GM21786 (cell line): ENCODE results near the gene INTS1.
A peak's percentile ranks its signal among the peaks of the same experiment; 100 is the strongest.

Source experiments
- ATAC-seq: cut with Tn5 transposase; IDR thresholded peaks from one replicate; pipeline ENCODE4 v1.9.1; 2021; ENCODE audit not compliant: unreplicated experiment

Gene INTS1

DNA sequence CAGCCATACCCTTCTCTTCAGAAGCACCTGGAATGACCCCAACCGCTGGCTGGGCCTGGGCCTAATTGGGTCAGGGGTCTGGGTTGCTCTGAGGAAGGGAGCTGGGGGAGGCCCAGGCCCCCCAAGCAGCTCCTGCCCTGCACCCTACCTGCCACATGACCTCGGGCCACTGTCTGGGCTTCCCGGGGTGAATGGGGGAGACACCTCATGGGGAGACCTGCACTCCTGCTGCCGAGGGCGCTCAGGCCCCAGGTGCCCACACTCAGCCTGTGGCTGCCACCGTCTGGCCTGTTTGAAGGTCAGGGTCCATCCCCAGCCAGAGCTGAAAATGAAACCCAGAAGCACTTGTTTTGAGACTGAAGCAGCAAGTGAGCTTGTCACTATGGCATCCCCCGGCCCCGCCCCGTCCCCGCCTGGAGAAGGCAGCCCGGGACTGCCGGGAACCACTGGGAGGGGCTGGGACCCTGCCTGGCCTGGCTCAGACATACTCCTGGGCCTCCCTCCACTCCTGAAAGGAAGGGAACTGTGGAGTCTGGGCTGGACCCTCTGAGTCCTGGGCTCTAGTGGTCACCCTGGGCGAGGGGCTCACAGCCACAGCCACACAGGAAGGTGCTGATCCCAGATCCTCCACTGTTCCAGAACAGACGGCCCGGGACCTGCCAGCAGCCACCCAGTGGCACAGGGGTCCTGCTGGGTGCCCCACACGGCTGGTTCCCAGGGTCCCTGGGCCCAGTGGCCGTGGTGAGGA lies 37.5 kb downstream of the INTS1 start:
- no peak for ATAC-seq

DNA sequence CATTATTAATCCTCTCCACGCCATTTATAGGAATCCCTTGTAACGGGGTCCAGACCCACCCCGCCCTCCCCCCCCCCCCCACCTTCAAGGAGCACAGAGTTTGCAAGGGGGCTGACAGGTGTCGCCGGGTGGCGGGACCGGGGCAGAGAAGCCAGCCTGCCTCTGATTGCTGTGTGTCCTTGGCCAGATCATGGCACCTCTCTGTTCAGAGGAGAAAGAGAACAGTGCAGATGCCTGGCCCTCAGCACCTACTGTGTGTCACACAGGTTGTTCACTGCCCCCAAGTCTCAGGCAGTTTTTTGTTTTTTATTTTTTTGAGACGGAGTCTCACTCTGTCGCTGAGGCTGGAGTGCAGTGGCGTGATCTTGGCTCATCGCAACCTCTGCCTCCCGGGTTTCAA lies 39.5 kb downstream of the INTS1 start:
- no peak for ATAC-seq

DNA sequence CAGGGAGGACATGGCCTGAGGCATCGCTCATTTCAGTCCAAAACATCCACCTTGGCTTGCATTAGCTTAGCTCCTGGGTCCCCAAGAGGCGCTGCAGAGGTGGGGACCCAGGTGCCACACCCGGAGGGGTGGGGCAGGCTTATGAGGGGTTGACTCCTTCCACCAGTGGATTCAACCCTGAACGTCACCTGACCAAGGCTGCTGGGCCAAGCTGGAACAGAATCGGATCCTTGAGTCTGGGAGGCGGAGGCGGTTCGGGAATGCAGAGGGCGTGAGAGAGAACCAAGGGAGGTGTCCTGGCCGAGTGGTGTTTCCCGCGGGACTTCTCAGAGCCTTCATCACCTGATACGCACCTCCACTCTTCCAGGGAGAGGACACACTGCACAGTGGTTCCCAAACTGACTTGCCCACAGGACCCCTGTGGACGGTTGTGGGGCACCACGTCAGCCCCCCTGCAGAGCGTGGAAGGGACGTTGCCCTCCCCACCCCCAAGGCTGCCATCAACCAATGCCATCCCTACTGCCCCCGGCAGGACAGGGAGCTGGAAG lies 40.4 kb downstream of the INTS1 start:
- ATAC-seq, result no peak

DNA sequence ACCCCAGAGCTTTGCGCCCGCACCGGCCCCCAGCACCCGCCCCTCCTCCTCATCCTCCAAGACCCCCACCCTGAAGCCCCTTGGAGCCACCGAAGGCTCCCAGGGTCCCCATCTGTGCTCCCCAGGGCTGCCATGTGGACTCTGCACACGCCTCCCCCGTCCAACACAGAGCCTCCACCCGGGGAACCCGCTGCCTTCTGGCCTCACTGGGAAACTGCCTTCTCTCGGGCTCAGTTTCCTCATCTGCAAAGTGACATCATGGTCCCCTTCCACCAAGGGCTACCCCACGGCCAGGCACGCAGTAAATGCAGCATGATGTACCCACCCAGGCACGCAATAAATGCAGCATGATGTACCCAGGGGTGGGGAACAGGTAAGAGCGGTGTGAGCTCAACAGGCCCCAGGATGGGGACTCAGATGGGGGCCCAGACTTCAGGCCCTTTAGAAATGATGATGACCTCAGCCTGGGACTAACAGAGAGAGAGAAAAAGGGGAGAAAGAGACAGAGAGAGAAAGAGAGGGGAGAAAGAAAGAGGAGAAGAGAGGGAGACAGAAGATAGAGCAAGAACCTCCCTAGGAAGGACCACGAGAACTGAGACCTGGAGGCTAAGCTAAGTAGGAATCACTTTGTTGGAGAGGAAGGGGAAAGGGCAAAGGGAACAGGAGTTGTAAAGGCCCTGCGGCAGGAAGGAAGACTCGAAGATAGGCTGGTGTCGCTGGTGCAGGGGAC lies 42.4 kb downstream of the INTS1 start:
- ATAC-seq, result no peak

DNA sequence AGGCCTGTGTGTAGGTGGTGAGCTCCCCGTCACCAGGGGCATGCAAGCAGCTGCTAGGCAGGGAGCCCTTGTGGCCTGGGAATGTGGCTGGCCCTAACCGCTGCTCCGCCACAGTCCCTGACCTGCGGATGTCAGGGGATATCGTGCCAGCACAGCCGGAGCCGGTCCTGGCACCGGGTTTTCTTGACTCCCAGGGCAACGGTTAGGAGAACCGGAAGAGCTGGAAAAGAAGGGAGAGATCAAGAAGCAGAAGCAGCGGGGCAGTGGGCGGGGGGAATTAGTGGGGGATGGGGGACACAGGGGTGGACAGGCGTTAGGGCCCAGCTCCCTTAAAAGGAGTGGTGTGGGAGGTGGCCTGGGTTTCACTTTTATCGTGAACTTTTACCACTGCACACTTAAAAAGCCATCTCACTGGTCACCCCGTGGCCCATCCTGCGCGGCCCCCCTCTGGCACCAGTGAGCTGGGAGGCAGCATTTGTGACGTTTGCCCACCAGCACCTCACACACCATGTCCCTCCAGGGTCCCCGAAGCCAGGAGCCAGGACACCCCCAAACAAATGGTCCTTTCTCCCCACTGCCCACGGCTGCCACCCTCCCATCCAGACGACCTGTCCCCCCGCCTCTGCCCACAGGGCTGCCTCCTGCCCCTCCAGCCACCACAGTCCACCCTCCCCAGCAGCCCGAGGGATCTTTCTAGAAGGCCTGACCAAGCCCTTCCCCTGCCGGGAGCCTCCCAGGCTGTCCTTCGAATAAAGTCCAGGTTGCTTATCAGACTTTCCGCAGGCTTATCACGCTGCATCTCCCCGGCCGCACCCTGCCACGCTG lies 43.2 kb downstream of the INTS1 start:
- no peak for ATAC-seq

DNA sequence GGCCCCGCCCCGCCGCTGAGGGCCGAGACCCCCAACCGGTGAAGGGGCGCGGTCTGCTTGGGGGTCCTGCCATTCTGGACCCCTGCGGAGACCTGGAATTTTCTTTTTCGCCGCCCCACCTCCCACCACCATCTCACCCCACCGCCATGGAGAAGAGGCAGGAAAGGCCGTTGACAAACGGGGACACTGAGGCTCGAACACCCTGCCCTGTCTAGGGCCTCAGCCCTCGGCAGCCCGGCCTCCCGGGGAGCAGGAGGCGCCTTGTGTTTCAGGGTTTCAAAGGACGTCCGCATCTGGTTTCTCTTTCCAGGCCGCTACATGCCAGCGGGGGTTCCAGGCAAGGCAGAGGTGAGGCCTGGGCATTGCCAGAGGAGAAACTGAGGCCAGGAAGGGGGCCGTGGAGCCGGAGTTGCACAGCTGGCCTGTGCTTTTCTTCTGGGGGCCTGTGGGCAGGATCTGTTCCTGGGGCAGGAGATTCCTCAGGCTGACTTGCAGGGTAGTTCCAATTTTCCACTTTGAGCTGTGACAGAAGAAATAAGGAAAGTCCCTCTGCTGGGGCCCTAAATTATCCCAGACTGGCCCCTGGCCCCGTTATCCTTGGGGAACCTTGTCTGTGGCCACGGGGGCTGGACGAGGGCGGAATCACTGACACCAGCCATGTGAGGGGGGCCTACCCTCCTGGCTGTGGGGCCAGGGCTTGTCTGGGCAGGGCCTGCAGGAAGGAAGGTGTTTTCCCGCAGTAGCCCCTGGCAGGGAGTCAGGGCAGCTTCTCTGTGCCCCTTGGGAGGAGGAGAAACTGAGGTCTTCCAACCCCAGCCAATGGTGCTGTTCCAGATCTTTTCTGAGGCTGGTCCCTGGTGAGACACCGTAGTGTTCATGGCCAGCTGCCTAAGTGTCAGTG lies 44.0 kb downstream of the INTS1 start:
- no peak for ATAC-seq

DNA sequence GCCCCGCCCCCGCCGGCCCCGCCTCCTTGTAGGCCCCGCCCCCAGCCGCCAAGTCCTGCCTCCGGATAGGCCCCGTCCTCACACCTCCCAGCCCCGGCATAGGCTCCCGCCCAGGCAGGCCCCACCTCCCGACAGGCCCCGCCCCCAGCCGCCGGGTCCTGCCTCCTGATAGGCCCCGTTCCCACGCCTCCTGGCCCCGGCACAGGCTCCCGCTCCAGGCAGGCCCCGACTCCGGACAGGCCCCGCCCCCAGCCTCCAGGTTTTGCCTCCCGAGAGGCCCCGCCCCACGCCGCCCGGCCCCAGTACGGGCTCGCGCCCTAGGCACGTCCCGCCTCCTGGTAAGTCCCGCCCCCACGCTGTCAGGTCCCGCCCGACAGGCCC lies 44.7 kb downstream of the INTS1 start:
- ATAC-seq, result peak; percentile 93

DNA sequence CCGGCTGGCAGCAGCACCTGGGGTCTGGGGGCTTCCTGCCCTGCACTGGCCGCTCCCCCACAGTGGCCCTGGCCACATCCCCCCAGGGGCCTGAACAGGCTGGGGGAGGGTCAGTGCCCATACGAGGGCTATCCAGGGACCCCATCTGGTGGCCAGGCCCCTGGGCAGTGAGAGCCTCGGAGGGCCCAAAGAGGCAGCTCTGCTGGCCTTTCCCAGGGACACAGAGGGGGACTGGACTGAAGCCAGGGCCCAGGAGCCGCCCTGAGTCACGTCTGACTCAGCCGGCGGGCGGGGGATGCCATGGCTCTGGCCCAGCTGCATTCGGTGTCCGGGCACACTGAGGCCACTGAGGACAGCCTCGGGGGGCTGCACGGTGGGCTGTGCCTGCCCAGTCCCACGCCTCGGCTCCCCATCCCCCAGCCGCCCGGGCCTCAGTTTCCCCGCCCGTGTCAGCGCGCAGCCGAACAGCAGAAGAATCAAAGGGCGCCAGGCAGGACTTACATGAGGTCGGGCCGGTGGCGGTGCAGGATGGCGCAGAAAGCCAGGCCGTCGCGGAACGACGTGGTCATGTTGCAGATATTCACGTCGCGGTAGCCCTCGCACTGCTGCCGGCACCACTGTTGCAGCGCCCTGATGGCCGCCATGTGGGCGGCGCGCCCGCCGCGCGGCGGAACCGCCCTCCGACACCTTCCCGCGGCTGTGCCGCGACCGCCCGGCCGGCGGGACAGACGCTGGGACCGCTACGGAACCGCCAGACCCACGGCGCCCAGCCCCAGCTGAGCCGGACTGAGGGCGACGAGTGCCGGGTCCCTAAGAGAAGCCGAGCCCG lies 45.3 kb downstream of the INTS1 start, which contains the start of gene MICALL2:
Gene MICALL2, minus strand, starts transcription at position 788 of the 829 bp plus-strand sequence. Its CDS starts 144 bp downstream, at position 644.
- ATAC-seq, result peak; percentile 6

DNA sequence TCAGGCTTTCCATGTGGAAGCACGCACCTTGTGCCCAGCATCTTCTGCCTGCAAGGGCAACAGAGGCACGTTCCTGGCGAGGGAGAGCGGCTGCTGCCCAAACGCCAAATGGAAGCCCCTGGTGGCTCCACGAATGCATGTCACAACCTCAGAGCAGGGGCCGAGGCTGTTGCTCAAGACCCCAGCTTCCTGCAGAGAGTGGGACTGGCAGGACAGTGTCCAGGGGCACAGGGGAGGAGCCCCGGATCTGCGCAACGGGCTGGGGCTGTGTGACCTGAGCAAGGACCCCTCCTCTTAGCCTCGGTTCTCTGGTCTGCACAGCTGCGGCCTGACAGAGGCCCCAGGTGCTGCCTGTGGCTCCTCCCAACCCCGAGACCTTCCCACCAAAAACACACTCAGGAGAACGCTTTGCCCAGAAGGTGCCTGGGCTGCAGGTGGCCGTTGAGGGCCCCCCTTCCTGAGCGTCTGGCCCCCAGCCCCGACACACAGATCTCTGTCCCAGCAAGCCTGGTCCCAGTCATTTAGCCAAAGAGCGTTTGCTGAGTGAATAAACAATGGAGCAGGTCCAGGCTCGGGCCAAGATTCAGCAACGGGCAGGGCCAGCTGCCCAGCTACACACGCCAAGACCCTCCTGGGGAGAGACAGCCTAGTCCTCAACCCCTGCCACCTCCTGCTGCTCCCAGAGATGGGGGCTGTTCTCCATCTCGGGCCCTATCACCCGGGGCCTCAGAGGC lies 46.1 kb downstream of the INTS1 start:
- no peak for ATAC-seq

DNA sequence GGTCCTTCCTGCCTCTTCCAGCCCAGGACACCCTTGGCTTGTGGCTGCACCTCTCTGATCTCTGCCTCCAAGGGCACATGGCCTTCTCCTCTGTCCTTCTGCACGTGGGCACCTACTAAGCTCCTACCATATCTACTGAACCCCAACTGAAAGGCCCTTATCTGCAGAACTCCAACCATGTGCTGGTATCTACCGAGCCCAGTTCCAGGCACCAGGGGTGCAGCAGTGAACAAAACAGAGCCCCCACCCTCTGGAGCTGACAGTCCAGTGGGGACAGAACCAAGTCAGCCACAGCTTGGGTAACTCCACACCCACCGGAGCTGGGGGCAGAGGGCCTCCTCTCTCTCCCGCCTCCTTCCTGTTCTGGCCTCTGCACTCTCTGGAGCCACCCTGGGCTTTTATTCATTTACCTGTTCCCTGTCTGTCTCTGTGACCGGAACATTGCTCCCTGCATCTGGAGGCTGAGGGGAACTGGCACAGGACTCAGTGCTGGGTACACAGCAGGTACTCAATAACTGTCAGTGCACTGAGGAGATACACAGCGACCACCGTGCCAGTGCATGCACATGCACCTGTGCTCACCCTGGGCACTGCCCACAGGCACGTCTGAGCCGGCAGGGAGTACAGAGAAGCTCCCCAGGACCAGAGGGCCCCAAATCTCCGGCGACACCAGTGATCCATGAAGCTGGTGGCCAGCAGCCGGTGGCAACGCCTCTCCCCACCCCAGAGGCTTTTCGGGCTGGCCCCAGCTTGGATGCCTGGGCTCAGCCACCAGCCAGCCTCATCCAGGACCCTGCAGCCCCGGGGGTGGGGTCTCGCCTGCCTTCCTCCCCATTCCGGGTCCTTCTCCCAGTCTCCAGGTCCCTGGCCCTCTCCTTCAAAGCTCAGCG lies 46.9 kb downstream of the INTS1 start:
- no peak for ATAC-seq

DNA sequence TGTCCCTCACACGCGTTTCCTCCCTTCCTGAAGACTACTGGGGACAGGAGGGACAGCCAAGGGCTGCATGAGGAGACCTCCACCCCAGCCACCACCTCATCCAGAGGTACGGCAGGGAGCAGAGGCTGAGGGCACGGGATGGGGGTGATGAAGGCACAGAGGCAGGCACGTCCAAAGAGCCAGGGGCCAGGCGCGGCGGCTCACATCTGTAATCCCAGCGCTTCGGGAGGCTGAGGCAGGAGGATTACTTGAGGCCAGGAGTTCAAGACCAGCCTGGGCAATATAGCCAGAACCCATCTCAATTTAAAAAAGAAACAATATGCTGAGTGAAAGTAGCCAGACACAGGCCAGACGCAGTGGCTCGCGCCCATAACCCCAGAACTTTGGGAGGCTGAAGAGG lies 48.2 kb downstream of the INTS1 start:
- no peak for ATAC-seq

DNA sequence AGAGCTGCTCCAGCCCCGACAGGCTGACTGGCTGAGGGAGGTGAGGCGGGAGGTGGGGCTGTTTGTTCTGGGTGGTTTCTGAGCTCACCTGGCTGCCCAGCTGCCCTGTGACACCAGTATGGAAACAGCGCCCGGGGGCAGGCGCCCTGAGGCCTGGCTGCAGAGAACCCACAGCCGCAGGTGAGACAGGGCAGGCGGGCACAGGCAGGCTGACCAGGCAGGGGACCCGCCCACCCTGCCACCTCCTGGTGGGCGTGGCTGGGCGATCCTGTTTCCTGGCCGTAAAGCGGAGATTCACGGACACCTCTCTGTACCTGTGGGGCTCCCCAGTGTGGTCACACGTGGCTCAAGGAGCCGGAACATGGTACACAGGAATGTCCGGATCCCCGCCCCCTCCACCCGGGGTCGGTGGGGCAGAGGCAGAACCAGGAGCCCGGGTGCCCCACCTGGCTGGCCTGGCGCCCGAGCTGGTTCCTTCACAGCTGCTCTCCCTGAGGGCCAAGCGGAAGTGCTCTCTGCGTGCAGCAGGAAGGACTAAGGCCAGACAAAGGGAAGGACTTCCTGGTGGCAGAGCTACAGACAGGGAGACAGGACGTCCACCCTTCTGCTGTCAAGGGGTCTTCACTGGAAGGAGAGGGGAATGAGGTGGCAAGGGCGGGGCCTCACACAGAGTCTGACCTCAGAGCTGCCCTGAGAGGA lies 48.8 kb downstream of the INTS1 start:
- ATAC-seq, result no peak

DNA sequence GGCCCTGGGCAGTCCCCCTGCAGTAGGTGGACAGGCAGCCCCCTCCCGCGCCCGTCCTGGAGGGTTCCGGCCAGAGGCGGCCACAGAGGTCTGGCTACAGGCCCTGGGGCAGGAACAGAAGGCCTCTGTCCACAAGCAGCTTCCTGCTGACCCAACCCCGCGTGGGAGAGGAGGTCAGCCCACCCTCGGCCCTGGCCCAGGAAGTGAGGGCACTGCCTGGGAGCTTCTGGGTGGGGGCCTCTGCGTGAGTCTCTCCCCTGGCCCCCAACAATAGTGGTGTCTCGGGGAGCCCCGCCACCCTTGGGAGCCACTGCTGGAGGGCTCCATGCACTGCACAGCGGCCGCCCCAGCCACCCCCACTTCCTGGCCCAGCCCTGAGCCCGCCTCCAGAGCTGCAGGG lies 49.6 kb downstream of the INTS1 start:
- ATAC-seq, result no peak

DNA sequence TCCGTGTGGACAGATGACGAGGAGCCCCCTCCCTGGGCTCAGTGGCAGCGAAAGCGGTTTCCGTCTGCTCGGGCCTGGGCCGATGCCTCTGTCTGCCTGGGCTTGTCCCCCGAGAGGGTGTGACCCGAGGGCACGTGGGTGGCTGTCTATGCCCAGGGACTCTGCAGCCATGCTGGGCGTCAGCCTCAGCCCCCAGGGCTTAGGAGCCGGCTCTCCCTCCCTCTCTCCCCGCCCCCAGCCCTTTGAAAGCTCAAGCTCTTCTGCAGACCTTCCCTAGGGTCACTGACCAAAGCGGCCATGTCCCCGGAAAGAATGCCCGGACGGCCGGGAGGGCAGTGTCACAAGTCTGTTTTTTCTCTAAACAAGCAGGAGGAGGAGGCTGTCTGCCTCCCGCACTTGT lies 52.0 kb downstream of the INTS1 start:
- ATAC-seq, result no peak

DNA sequence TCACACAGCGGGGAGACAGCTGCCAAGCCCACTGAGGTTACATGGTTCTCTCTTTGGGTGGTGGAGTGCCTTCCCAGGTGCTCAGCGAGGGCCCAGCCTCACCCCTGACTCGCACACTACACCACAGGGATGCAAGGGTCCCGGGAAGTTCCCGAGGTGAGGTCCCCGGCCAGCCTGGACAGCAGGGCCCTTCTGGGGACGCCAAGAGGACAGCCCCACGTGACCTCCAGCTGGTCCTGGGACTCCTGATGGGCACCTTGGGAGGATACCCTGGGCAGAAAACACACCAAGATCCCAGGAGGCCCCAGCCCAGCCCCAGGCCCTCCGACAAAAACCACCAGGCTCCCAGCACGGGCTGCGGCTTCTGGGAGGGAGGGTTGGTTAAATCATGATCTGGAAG lies 53.2 kb downstream of the INTS1 start:
- no peak for ATAC-seq

DNA sequence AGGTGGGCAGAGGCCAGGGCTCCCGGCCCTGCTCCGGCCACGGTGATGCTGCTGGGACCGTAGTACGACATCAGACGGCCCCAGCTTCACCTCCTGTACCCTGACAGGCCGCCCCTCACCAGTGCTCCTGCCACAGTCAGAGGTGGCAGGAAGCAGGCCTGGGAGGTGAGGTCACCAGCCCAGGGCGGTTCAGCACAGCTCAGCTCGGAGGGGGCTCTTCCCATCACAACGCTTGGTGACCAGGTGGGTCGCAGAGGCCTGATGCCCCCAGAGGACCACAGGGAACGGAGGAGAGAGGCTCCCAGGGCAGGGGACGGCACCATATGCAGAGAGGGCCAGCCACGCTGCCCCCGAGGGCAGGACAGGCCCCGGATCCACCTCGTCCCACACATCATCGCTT lies 53.8 kb downstream of the INTS1 start:
- no peak for ATAC-seq

DNA sequence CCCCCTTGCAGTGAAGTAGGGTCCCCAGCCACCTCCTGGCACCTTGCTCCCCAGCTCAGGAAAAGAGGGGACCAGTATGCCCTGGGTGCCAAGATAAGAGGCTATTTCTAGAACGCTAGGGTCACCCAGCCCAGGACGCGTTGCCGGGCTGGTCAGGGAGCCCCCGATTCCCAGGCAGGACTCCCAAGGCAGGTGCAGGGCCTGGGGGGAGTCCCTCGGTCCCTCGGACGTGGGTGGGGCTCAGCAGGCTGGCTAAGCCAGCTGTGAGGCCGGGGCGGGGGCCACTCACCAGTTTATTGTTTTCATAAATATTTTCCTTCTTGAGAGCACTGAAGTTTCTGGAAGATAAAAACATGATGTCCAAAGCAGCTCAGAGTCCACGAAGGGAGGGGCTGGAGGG lies 54.2 kb downstream of the INTS1 start:
- ATAC-seq, result no peak
